GM12878 (cell line): ENCODE measurements around the gene ROBO1. TPM values are rescaled to one million over a fixed set of nuclear protein-coding genes. Genes with fewer than 3 reads are reported as not detected.

Source experiments
- ATAC-seq: fragments of 200-7000 bp; cut with Tn5 transposase; 3 replicates; pipeline ENCODE4 v1.9.1; 2020; ENCODE audit warnings: mild to moderate bottlenecking, moderate library complexity
- BruUV-seq: library from RNA; stranded (reverse); fragments of 400-500 nt; replicated peaks from 2 replicates; lab custom pipeline; 2021; lab: Mats Ljungman, UMichigan
- CTCF ChIA-PET: fragments of 300-600 bp; sonication (Branson Sonifier 250); formaldehyde crosslinking; extraction: SDS; loops from one replicate; lab custom pipeline; 2021; ENCODE audit warnings: inconsistent platforms; lab: Yijun Ruan, JAX
- POLR2A ChIA-PET: fragments of 350-600 bp; formaldehyde crosslinking; extraction: SDS; loops from one replicate; lab custom pipeline; 2021; ENCODE audit warnings: inconsistent platforms; lab: Charles Lee
- RAD21 ChIA-PET: fragments of 300-600 bp; sonication (Branson Sonifier 250); formaldehyde crosslinking; loops from one replicate; lab custom pipeline; 2023; ENCODE audit warnings: antibody characterized with exemption; ENCODE audit not compliant: unreplicated experiment; lab: Charles Lee
- SMC1A ChIA-PET: fragments of 300-600 bp; sonication (Branson Sonifier 250); formaldehyde crosslinking; loops from one replicate; lab custom pipeline; 2023; ENCODE audit not compliant: unreplicated experiment, uncharacterized antibody; lab: Charles Lee
- DNase-seq: peaks from one replicate; pipeline ENCODE4 v3.0.0-alpha.2; 2011; ENCODE audit warnings: low read depth, low spot score
- FAIRE-seq: peaks from 3 replicates; lab custom pipeline; 2011; peaks lifted over from hg19 to GRCh38; lab: Jason Lieb, UNC
- H2AFZ ChIP-seq: 2 replicates; pipeline ENCODE4 v1.6.0; 2011; ENCODE audit warnings: low read depth, low read length, control low read depth; ENCODE audit not compliant: control insufficient read depth
- H3K27ac ChIP-seq: 2 replicates; pipeline ENCODE4 v1.5.1; 2011; ENCODE audit warnings: control low read depth; ENCODE audit not compliant: control insufficient read depth, insufficient read depth
- H3K27me3 ChIP-seq, 2 experiments: replicated peaks in 1 of 2; 2 replicates each; pipeline versions ENCODE4 v1.6.0 to v1.6.1; 2011; ENCODE audit warnings: low read length in 1 of 2; ENCODE audit not compliant: control insufficient read depth in 2 of 2, insufficient read depth in 2 of 2
- H3K36me3 ChIP-seq, 2 experiments: 2 replicates each; pipeline ENCODE4 v1.5.1; 2011; ENCODE audit warnings: low read length in 1 of 2; ENCODE audit not compliant: control insufficient read depth in 2 of 2, insufficient read depth in 2 of 2
- H3K4me1 ChIP-seq: 2 replicates; pipeline ENCODE4 v1.6.1; 2011; ENCODE audit warnings: mild to moderate bottlenecking, low read length, moderate library complexity, mixed read lengths; ENCODE audit not compliant: control insufficient read depth, insufficient read depth
- H3K4me2 ChIP-seq: 2 replicates; pipeline ENCODE4 v1.6.0; 2011; ENCODE audit warnings: control low read depth; ENCODE audit not compliant: control insufficient read depth, insufficient read depth
- H3K4me3 ChIP-seq: fragments of 200-600 bp; sonication (generic); 2 replicates; pipeline ENCODE4 v1.5.1; 2016
- H3K79me2 ChIP-seq: 2 replicates; pipeline ENCODE4 v1.6.0; 2011; ENCODE audit warnings: low read length; ENCODE audit not compliant: control insufficient read depth, insufficient read depth
- H3K9ac ChIP-seq: 2 replicates; pipeline ENCODE4 v1.8.0; 2011; ENCODE audit warnings: low read length, control low read depth, mixed read lengths; ENCODE audit not compliant: control insufficient read depth, insufficient read depth
- H3K9me3 ChIP-seq: replicated peaks from 3 replicates; pipeline ENCODE4 v1.5.1; 2011; ENCODE audit warnings: mild to moderate bottlenecking, low read length; ENCODE audit not compliant: control insufficient read depth, insufficient read depth
- H4K20me1 ChIP-seq: 2 replicates; pipeline ENCODE4 v1.6.0; 2011; ENCODE audit not compliant: control insufficient read depth, insufficient read depth
- DPF2 ChIP-seq: fragments of 450-650 bp; IDR thresholded peaks from 2 replicates; pipeline ENCODE4 v1.6.1; 2017; ENCODE audit warnings: mild to moderate bottlenecking
- EED ChIP-seq: sonication (generic); IDR thresholded peaks from 2 replicates; pipeline ENCODE4 v1.6.1; 2016; ENCODE audit warnings: antibody characterized with exemption, low read depth
- GATAD2B ChIP-seq: fragments of 450-650 bp; conservative IDR thresholded peaks from 2 replicates; pipeline ENCODE4 v1.6.1; 2017; ENCODE audit warnings: low read depth, mild to moderate bottlenecking, moderate library complexity
- IKZF2 ChIP-seq, 2 experiments: fragments of 450-650 bp; IDR thresholded peaks; 2 replicates each; pipeline ENCODE4 v1.6.1; 2017; ENCODE audit warnings: mild to moderate bottlenecking in 2 of 2, moderate library complexity in 2 of 2
- LARP7 ChIP-seq: fragments of 450-650 bp; IDR thresholded peaks from 2 replicates; pipeline ENCODE4 v1.6.1; 2017; ENCODE audit warnings: mild to moderate bottlenecking
- MTA2 ChIP-seq: fragments of 450-650 bp; IDR thresholded peaks from 2 replicates; pipeline ENCODE4 v1.6.1; 2016; ENCODE audit warnings: low read depth, mild to moderate bottlenecking, moderate library complexity
- NBN ChIP-seq: fragments of 450-650 bp; IDR thresholded peaks from 2 replicates; pipeline ENCODE4 v1.6.1; 2016
- NFIC ChIP-seq: IDR thresholded peaks from 2 replicates; pipeline ENCODE4 v1.6.1; 2012; ENCODE audit warnings: low read depth, mild to moderate bottlenecking, inconsistent platforms, low read length, moderate library complexity
- RAD21 ChIP-seq: IDR thresholded peaks from 2 replicates; pipeline ENCODE4 v1.6.1; 2011; ENCODE audit warnings: mild to moderate bottlenecking, low read depth, low read length, moderate library complexity; ENCODE audit not compliant: insufficient read depth
- SP1 ChIP-seq: IDR thresholded peaks from one replicate; pipeline ENCODE4 v1.6.1; 2011; ENCODE audit warnings: low read depth, low read length
- ZNF274 ChIP-seq: IDR thresholded peaks from one replicate; pipeline ENCODE4 v1.8.0; 2011; ENCODE audit not compliant: insufficient read length, insufficient read depth
- WGBS: methylation state at CpG from one replicate; pipeline ENCODE4 v1.1.6; 2016; ENCODE audit warnings: low lambda C conversion rate; ENCODE audit not compliant: insufficient replicate concordance, insufficient coverage; ENCODE audit errors: missing lambda C conversion rate; 5-methylcytosine and 5-hydroxymethylcytosine counted together
- in situ Hi-C: fragments of 300-500 bp; cut with MboI; formaldehyde crosslinking; loops from 9 replicates; pipeline ENCODE4 v1.14.3; 2018; ENCODE audit warnings: mixed read lengths
- intact Hi-C: fragments of 100-400 bp; cut with micrococcal nuclease; formaldehyde crosslinking; loops from one replicate; pipeline ENCODE4 v1.14.2; 2022; ENCODE audit not compliant: unreplicated experiment
- polyA plus RNA-seq, 11 experiments: library from polyadenylated mRNA; depleted of rRNA in 4 of 11; unstranded in 6 of 11; stranded (reverse) in 5 of 11; fragments of >200 nt; fragmentation: Nextera tagmentation in 4 of 11; fragmentation: Illumina TruSeq in 1 of 11; extraction: Ambion mirVana in 4 of 11; extraction: Trizol in 1 of 11; gene quantifications; 1 replicate in 1 of 11; 2 replicates in 10 of 11; pipeline versions ENCODE4 v1.2.1 to v1.2.3, GENCODE V29; 2011 to 2016; ENCODE audit warnings: inconsistent platforms in 2 of 11, missing spikeins in 2 of 11, low read depth in 1 of 11
- total RNA-seq, 4 experiments: library from RNA; depleted of rRNA in 3 of 4; stranded (reverse); fragments of >200 nt in 3 of 4; fragmentation: Illumina TruSeq in 1 of 4; extraction: Trizol in 1 of 4; gene quantifications; 2 replicates each; pipeline versions ENCODE4 v1.2.1 to v1.2.3, GENCODE V29; 2013 to 2021
- TF ChIP-seq, protein P1 (sequence below): IDR thresholded peaks from 2 replicates; pipeline ENCODE4 v1.6.1; 2011; ENCODE audit warnings: low read depth, mild to moderate bottlenecking, low read length, moderate library complexity, borderline replicate concordance; ENCODE audit errors: extremely low read depth
- TF ChIP-seq, protein P2 (sequence below): fragments of 450-650 bp; IDR thresholded peaks from 2 replicates; pipeline ENCODE4 v1.6.1; 2017; ENCODE audit warnings: mild to moderate bottlenecking, low read depth, inconsistent platforms; ENCODE audit not compliant: poor library complexity, severe bottlenecking

Gene ROBO1
- total and polyA plus RNA-seq, 10 of the 15 experiments (the other 5 are each of a cell fraction or from before 2014, with no cell fraction given) = 0.29 to 46.5 (median 1.2) TPM

DNA sequence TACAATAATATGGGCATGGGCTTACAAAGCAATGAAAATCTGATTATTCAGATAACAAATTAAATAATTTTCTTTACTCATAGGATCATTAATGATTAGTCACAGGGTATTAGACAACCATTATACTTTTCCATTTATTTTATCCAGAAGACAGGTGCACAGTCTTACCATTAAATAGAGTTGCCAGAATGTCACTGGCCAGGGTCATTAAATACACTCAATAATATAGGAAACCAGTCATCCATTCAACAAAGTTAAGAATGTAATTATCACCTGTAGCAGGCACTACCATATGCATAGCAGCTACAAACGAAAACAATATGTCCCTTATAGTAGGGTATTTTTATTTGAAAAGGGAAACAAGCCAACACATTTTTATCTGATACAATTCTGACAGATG lies 16.1 kb downstream of the ROBO1 start:
- ATAC-seq = no peak
- no peak overlapping the region for H3K27ac ChIP-seq
- intact Hi-C loops (no loop called here), in situ Hi-C loops (no loop called here)
- no peak for FAIRE-seq
- no peak overlapping the region for H3K9ac ChIP-seq
- H3K36me3 ChIP-seq = no peaks in the 10 kb centered on the region
- ChIA-PET CTCF (no interaction called here), SMC1A (no interaction called here), RAD21 (no interaction called here), POLR2A (no interaction called here)
- H4K20me1 ChIP-seq = no peaks in the 10 kb centered on the region
- no peak overlapping the region for H3K4me2 ChIP-seq
- BruUV-seq = no TSS peak
- no peaks in the 10 kb centered on the region for H3K4me1 ChIP-seq
- no peak for DNase-seq
- 0% methylated on average over 1 of the region's 1 CpG for WGBS
- H3K4me3 ChIP-seq = no peak overlapping the region
- H3K27me3 ChIP-seq = no peaks in the 10 kb centered on the region
- H3K9me3 ChIP-seq = no peaks in the 10 kb centered on the region
- no peaks in the 10 kb centered on the region for H3K79me2 ChIP-seq
- TF ChIP-seq RAD21 (no peak), NFIC (no peak), IKZF2 (IDR thresholded peaks at IDR 0.05) (no peak), MTA2 (no peak)
- H2AFZ ChIP-seq = no peak overlapping the region

- no peak overlapping the region for H2AFZ ChIP-seq
- H3K9me3 ChIP-seq = no peaks in the 10 kb centered on the region
- ATAC-seq (no peak), DNase-seq (no peak), FAIRE-seq (no peak)
- H3K4me1 ChIP-seq = no peaks in the 10 kb centered on the region
- no peak overlapping the region for H3K4me3 ChIP-seq
- BruUV-seq = no TSS peak
- in situ Hi-C loops = no loop called here
- no peaks in the 10 kb centered on the region for H3K36me3 ChIP-seq
- no peaks in the 10 kb centered on the region for H3K79me2 ChIP-seq
- no peaks in the 10 kb centered on the region for H4K20me1 ChIP-seq
- H3K27ac ChIP-seq = no peak overlapping the region
- CTCF ChIA-PET = no interaction called here
- no peak overlapping the region for H3K4me2 ChIP-seq
- no peak overlapping the region for H3K9ac ChIP-seq
- H3K27me3 ChIP-seq = no peaks in the 10 kb centered on the region
- TF ChIP-seq, protein P1, sequence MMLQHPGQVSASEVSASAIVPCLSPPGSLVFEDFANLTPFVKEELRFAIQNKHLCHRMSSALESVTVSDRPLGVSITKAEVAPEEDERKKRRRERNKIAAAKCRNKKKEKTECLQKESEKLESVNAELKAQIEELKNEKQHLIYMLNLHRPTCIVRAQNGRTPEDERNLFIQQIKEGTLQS = no peak
- TF ChIP-seq ZNF274 = no peak
- TF ChIP-seq LARP7 = no peak
- no peak for TF ChIP-seq SP1
- TF ChIP-seq, protein P2, sequence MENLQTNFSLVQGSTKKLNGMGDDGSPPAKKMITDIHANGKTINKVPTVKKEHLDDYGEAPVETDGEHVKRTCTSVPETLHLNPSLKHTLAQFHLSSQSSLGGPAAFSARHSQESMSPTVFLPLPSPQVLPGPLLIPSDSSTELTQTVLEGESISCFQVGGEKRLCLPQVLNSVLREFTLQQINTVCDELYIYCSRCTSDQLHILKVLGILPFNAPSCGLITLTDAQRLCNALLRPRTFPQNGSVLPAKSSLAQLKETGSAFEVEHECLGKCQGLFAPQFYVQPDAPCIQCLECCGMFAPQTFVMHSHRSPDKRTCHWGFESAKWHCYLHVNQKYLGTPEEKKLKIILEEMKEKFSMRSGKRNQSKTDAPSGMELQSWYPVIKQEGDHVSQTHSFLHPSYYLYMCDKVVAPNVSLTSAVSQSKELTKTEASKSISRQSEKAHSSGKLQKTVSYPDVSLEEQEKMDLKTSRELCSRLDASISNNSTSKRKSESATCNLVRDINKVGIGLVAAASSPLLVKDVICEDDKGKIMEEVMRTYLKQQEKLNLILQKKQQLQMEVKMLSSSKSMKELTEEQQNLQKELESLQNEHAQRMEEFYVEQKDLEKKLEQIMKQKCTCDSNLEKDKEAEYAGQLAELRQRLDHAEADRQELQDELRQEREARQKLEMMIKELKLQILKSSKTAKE = no peak
- no peak for TF ChIP-seq GATAD2B
- TF ChIP-seq DPF2 = no peak
- TF ChIP-seq EED = no peak
- TF ChIP-seq NBN = no peak
- POLR2A ChIA-PET = no interaction called here
- SMC1A ChIA-PET = interaction anchor here (1.3 kb wide), 1 partner anchor 9 kb away, joined by 3 read pairs; no protein-coding TSS in a partner anchor
- RAD21 ChIA-PET = no interaction called here
- intact Hi-C loops = no loop called here
These were observed 30.3 kb downstream of the ROBO1 start for GRCh38 chr3:79737530-79737929.
